ENCODE measurements around the gene NRXN3.
"Not testable (repeated sequence)": the region's sequence is repeated elsewhere in the genome, so short reads cannot be mapped to it uniquely, and the experiment has no call there.

The NRXN3 gene

GRCh38 chr14:78983126-78983525 is 813.0 kb downstream of the NRXN3 start:
- DNase-seq (ENCODE audit: low spot score in 2 of 2): no peak
- Histone ChIP-seq H3K4me3 (no peak overlapping the region), H3K36me3 (replicated peaks) (no peaks in the 10 kb centered on the region), H3K4me1 (no peaks in the 10 kb centered on the region), H3K27me3 (ENCODE audit: low read depth) (no peaks in the 10 kb centered on the region), H3K9me3 (no peaks in the 10 kb centered on the region)
- in situ Hi-C loops (cut with MboI; ENCODE audit: low sequenced_read_pairs): no loop called here

DNA sequence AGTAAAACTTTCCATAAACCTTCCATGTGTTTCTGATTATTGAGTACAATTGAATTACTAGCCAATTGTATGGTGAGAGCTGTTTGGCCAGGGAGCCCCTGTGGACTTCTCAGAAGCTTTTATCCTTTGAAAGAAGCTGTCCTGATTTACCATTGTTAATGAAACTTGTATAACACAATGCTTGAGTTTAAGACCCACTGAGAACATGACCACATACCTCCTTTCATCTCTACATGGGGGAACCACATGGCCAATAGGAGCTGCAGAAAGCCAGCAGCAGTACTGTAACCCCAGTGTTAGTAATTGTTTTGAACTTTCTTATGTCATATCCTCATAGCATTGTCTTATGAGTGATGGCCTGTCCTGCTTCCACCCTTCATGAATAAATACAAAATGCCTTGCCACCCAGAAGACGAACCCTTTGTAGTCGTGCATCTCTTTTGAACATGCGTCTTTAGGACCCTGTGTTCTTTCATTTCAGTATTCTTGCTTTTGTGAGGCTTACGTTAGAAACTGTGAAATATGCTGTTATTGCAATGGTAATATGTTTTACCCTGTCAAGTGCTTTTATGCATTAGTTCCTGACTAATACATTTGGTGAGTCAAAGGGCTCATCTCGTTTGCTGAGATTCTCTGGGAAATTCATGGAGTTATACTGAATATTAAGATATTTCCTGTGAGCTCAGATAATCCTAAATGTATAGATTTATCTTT is 815.7 kb downstream of the NRXN3 start:
- in situ Hi-C loops (cut with MboI; ENCODE audit: low sequenced_read_pairs): no loop called here
- no peaks in the 10 kb centered on the region for H3K36me3 ChIP-seq (replicated peaks)
- DNase-seq (ENCODE audit: low spot score in 2 of 2): no peak
- no peaks in the 10 kb centered on the region for H3K9me3 ChIP-seq
- no peak overlapping the region for H3K4me3 ChIP-seq
- no peaks in the 10 kb centered on the region for H3K4me1 ChIP-seq
- no peaks in the 10 kb centered on the region; the same call in 1 of the 2 replicates for H3K27me3 ChIP-seq (ENCODE audit: low read depth)

DNA sequence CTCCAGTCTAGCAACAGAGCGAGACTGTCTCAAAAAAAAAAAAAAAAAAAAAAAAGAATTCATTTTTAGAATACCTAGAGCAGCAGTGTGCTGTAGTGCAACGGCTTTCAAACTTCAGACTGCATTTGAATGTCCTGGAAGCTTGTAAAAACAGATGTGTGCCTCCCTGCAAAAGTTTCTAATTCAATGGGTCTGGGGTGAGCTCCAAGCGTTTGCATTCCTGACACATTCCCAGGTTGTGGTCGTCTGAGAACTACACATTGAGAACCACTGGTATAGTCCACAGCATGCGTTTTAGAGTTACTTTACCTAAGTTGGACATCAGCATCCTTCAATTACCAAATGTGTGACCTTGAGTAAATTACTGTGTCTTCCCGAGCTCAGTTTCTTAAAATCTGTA is 816.8 kb downstream of the NRXN3 start:
- Histone ChIP-seq H3K9me3 (no peaks in the 10 kb centered on the region), H3K4me3 (no peak overlapping the region), H3K4me1 (no peaks in the 10 kb centered on the region), H3K27me3 (ENCODE audit: low read depth) (no peaks in the 10 kb centered on the region; the same call in 1 of the 2 replicates), H3K36me3 (replicated peaks) (no peaks in the 10 kb centered on the region)
- DNase-seq (ENCODE audit: low spot score in 2 of 2): no peak
- in situ Hi-C loops (cut with MboI; ENCODE audit: low sequenced_read_pairs): no loop called here

- Histone ChIP-seq H3K4me1 (no peaks in the 10 kb centered on the region), H3K4me3 (no peak overlapping the region), H3K9me3 (no peaks in the 10 kb centered on the region), H3K27me3 (ENCODE audit: low read depth) (no peaks in the 10 kb centered on the region; the same call in 1 of the 2 replicates), H3K36me3 (replicated peaks) (no peaks in the 10 kb centered on the region)
- DNase-seq (ENCODE audit: low spot score in 2 of 2): no peak
- in situ Hi-C loops (cut with MboI; ENCODE audit: low sequenced_read_pairs): no loop called here
Measured at GRCh38 chr14:78989221-78989620, 819.0 kb downstream of the NRXN3 start.

- H3K27me3 ChIP-seq (ENCODE audit: low read depth): no peaks in the 10 kb centered on the region; the same call in 1 of the 2 replicates
- no peaks in the 10 kb centered on the region for H3K9me3 ChIP-seq
- in situ Hi-C loops (cut with MboI; ENCODE audit: low sequenced_read_pairs): no loop called here
- no peak for DNase-seq (ENCODE audit: low spot score in 2 of 2)
- H3K4me1 ChIP-seq: no peaks in the 10 kb centered on the region
- no peak overlapping the region for H3K4me3 ChIP-seq
- no peaks in the 10 kb centered on the region for H3K36me3 ChIP-seq (replicated peaks)
Measured at GRCh38 chr14:78992867-78993266, 822.7 kb downstream of the NRXN3 start.

GRCh38 chr14:78997811-78998210 is 827.6 kb downstream of the NRXN3 start:
- Histone ChIP-seq H3K9me3 (no peaks in the 10 kb centered on the region), H3K4me3 (no peak overlapping the region), H3K27me3 (ENCODE audit: low read depth) (no peaks in the 10 kb centered on the region), H3K36me3 (replicated peaks) (no peaks in the 10 kb centered on the region), H3K4me1 (no peaks in the 10 kb centered on the region)
- no peak for DNase-seq (ENCODE audit: low spot score in 2 of 2)
- in situ Hi-C loops (cut with MboI; ENCODE audit: low sequenced_read_pairs): no loop called here

- Histone ChIP-seq H3K9me3 (no peaks in the 10 kb centered on the region), H3K36me3 (replicated peaks) (no peaks in the 10 kb centered on the region), H3K27me3 (ENCODE audit: low read depth) (no peaks in the 10 kb centered on the region), H3K4me3 (no peak overlapping the region), H3K4me1 (no peaks in the 10 kb centered on the region)
- in situ Hi-C loops (cut with MboI; ENCODE audit: low sequenced_read_pairs): no loop called here
- DNase-seq (ENCODE audit: low spot score in 2 of 2): no peak
Measured at GRCh38 chr14:79009286-79009685, 839.1 kb downstream of the NRXN3 start.

GRCh38 chr14:79011091-79011919 is 841.1 kb downstream of the NRXN3 start:
- H3K4me3 ChIP-seq: no peak overlapping the region
- peak; percentile 7 to 14 for DNase-seq (ENCODE audit: low spot score in 2 of 2)
- no peaks in the 10 kb centered on the region for H3K27me3 ChIP-seq (ENCODE audit: low read depth)
- in situ Hi-C loops (cut with MboI; ENCODE audit: low sequenced_read_pairs): no loop called here
- H3K36me3 ChIP-seq (replicated peaks): no peaks in the 10 kb centered on the region
- no peaks in the 10 kb centered on the region for H3K4me1 ChIP-seq
- H3K9me3 ChIP-seq: no peaks in the 10 kb centered on the region

DNA sequence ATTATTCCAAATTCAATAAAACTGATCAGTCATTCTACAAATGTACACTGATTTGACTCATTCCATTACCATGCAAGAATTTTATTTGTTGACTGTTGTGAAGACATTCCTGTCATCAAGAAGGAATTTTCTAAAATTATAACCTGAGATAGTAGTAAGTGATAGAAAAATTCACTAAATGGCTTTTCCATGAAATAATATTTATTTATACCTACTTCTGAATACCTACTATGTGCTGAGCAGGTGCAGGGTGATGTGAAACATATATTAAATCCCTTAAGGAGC is 841.7 kb downstream of the NRXN3 start:
- H3K36me3 ChIP-seq (replicated peaks): no peaks in the 10 kb centered on the region
- in situ Hi-C loops (cut with MboI; ENCODE audit: low sequenced_read_pairs): no loop called here
- H3K27me3 ChIP-seq (ENCODE audit: low read depth): no peaks in the 10 kb centered on the region
- DNase-seq (ENCODE audit: low spot score in 2 of 2): no peak
- no peaks in the 10 kb centered on the region for H3K9me3 ChIP-seq
- H3K4me3 ChIP-seq: no peak overlapping the region
- no peaks in the 10 kb centered on the region for H3K4me1 ChIP-seq

DNA sequence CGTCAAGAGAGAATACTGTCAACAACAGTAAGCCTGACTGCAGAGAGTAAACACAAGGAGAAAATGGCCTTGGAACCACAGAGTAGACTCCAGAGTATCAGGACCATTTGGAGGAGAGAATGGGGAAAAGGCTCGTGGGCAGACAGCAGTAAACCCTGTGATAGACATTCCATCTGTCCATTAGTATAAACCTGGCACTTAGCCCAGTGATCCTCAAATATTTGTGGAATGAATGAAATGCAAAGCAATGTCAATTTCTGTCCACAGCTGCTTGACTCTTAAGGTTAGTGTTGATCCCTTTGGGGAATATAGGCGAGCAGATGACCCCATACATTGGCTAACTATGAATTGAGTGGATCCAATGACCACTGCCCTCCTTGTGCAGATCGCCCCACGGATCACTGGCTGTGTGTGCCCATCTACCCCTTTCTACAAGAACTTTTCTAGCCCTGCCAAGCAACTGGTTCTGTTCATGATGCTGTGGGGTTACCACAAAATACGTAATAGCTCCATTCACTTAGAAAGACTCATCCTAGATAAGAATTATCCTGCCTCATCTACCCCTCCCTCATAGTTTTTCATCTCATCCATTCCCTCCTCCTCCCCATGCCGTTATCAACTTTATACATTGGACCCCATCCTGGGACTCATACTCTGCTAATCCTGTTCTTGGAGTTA is 846.8 kb downstream of the NRXN3 start:
- Histone ChIP-seq H3K27me3 (ENCODE audit: low read depth) (no peaks in the 10 kb centered on the region), H3K36me3 (replicated peaks) (no peaks in the 10 kb centered on the region), H3K9me3 (no peaks in the 10 kb centered on the region), H3K4me1 (no peaks in the 10 kb centered on the region), H3K4me3 (no peak overlapping the region)
- no peak for DNase-seq (ENCODE audit: low spot score in 2 of 2)
- in situ Hi-C loops (cut with MboI; ENCODE audit: low sequenced_read_pairs): no loop called here

DNA sequence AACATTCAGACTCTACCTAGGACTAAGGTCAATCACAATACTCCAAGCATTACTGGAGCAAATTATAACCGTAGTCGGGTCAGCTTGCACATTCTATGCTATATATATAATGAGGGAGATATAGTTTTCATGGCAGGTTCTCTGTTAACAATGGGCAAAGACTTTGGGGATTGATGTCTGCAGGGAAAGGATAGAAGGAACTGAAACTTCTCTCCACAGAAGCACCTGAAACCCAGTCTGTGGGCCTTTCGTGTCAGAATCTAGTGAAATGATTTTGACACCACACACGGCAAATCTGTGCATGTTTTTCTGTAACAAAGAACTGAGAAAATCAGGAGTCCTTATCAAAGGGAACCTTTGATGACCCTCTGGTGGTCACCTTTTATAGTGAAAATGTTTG is 847.4 kb downstream of the NRXN3 start:
- no peak for DNase-seq (ENCODE audit: low spot score in 2 of 2)
- no peaks in the 10 kb centered on the region for H3K27me3 ChIP-seq (ENCODE audit: low read depth)
- no peaks in the 10 kb centered on the region for H3K36me3 ChIP-seq (replicated peaks)
- in situ Hi-C loops (cut with MboI; ENCODE audit: low sequenced_read_pairs): no loop called here
- H3K9me3 ChIP-seq: no peaks in the 10 kb centered on the region
- no peak overlapping the region for H3K4me3 ChIP-seq
- H3K4me1 ChIP-seq: no peaks in the 10 kb centered on the region

GRCh38 chr14:79018836-79019235 is 848.7 kb downstream of the NRXN3 start:
- Histone ChIP-seq H3K36me3 (replicated peaks) (no peaks in the 10 kb centered on the region), H3K9me3 (no peaks in the 10 kb centered on the region), H3K27me3 (ENCODE audit: low read depth) (no peaks in the 10 kb centered on the region), H3K4me1 (no peaks in the 10 kb centered on the region), H3K4me3 (no peak overlapping the region)
- no peak for DNase-seq (ENCODE audit: low spot score in 2 of 2)
- in situ Hi-C loops (cut with MboI; ENCODE audit: low sequenced_read_pairs): no loop called here

DNA sequence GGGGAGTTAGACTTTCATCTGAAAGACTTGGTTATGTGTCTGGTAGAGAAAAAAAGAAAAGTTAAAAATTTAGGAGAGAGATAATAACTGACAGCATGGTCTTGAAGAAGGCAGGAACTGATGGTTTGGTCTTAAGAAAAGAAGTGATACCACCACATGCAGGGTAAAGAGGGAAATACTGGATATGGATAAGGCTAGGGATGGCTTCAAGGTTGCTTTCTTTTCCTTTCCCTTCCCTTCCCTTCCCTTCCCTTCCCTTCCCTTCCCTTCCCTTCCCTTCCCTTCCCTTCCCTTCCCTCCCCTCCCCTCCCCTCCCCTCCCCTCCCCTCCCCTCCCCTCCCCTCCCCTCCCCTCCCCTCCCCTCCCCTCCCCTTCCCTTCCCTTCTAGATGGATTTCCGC is 849.7 kb downstream of the NRXN3 start:
- in situ Hi-C loops (cut with MboI; ENCODE audit: low sequenced_read_pairs); H3K36me3 ChIP-seq (replicated peaks): not testable (repeated sequence)

GRCh38 chr14:79021766-79022165 is 851.6 kb downstream of the NRXN3 start:
- DNase-seq (ENCODE audit: low spot score in 2 of 2): no peak
- H3K9me3 ChIP-seq: no peaks in the 10 kb centered on the region
- H3K36me3 ChIP-seq (replicated peaks): no peaks in the 10 kb centered on the region
- no peaks in the 10 kb centered on the region for H3K4me1 ChIP-seq
- in situ Hi-C loops (cut with MboI; ENCODE audit: low sequenced_read_pairs): no loop called here
- no peak overlapping the region for H3K4me3 ChIP-seq
- no peaks in the 10 kb centered on the region for H3K27me3 ChIP-seq (ENCODE audit: low read depth)

More for the DNA sequence above, 849.7 kb downstream of the NRXN3 start:
- not testable (repeated sequence) for H3K4me3 ChIP-seq; H3K4me1 ChIP-seq; H3K27me3 ChIP-seq (ENCODE audit: low read depth); DNase-seq (ENCODE audit: low spot score in 2 of 2); H3K9me3 ChIP-seq
